ENCODE measurements around the gene CTNNAL1.

The CTNNAL1 gene

GRCh38 chr9:109017493-109017892, 4.2 kb upstream of the CTNNAL1 start:
- H3K27ac Mint-ChIP-seq: no peak overlapping the region
- DNase-seq (no peak), ATAC-seq (replicated peaks) (peak; percentile 56 to 62)
- H3K4me1 Mint-ChIP-seq: peaks cover 10 to 30% of the 10 kb centered on the region in 2 donors
- H3K36me3 Mint-ChIP-seq: peaks cover 10 to 17% of the 10 kb centered on the region in 2 donors
- no peak overlapping the region for H3K4me3 Mint-ChIP-seq
- H3K9me3 Mint-ChIP-seq: no peaks in the 10 kb centered on the region
- H3K27me3 Mint-ChIP-seq: no peaks in the 10 kb centered on the region

GRCh38 chr9:109017061-109017460, 3.8 kb upstream of the CTNNAL1 start:
- no peak for ATAC-seq (replicated peaks)
- Mint-ChIP-seq H3K4me3 (no peak overlapping the region), H3K27ac (no peak overlapping the region)

GRCh38 chr9:109016132-109016531, 2.8 kb upstream of the CTNNAL1 start:
- no peaks in the 10 kb centered on the region for H3K9me3 Mint-ChIP-seq
- ATAC-seq (replicated peaks) (no peak), DNase-seq (no peak)
- peaks cover 10 to 14% of the 10 kb centered on the region in 2 donors for H3K36me3 Mint-ChIP-seq
- H3K4me3 Mint-ChIP-seq: no peak overlapping the region
- H3K4me1 Mint-ChIP-seq: peaks cover 21 to 43% of the 10 kb centered on the region in 2 donors
- H3K27me3 Mint-ChIP-seq: peaks cover 2 to 4% of the 10 kb centered on the region in 2 donors
- no peak overlapping the region for H3K27ac Mint-ChIP-seq

More at GRCh38 chr9:109017061-109017460, 3.8 kb upstream of the CTNNAL1 start:
- Mint-ChIP-seq H3K4me1 (peaks cover 13 to 34% of the 10 kb centered on the region in 2 donors), H3K27me3 (no peaks in the 10 kb centered on the region), H3K9me3 (no peaks in the 10 kb centered on the region), H3K36me3 (peaks cover 10 to 14% of the 10 kb centered on the region in 2 donors)
- DNase-seq: no peak

GRCh38 chr9:109014608-109015280, 1.4 kb upstream of the CTNNAL1 start:
- no peak for ATAC-seq (replicated peaks)
- no peak for DNase-seq
- Mint-ChIP-seq H3K4me3 (no peak overlapping the region), H3K27me3 (peaks cover 7 to 8% of the 10 kb centered on the region in 2 donors), H3K9me3 (no peaks in the 10 kb centered on the region), H3K27ac (no peak overlapping the region), H3K36me3 (peaks cover 9 to 12% of the 10 kb centered on the region in 2 donors), H3K4me1 (peaks cover 25 to 49% of the 10 kb centered on the region in 2 donors)

- ATAC-seq (replicated peaks): no peak
These were observed 644 bp upstream of the CTNNAL1 start for GRCh38 chr9:109013679-109014607.

GRCh38 chr9:109012009-109012875, 1.1 kb downstream of the CTNNAL1 start:
- Mint-ChIP-seq H3K27me3 (peaks cover 8 to 12% of the 10 kb centered on the region in 2 donors), H3K27ac (peak overlapping the region; percentile 93), H3K4me1 (peaks cover 22 to 42% of the 10 kb centered on the region in 2 donors), H3K4me3 (peak overlapping the region; percentile 92 to 97), H3K9me3 (no peaks in the 10 kb centered on the region), H3K36me3 (no peaks in the 10 kb centered on the region)
- ATAC-seq (replicated peaks): peak; percentile 39 to 42
- DNase-seq: peak; percentile 26

More at GRCh38 chr9:109013679-109014607, 644 bp upstream of the CTNNAL1 start:
- Mint-ChIP-seq H3K27ac (no peak overlapping the region), H3K4me3 (peak overlapping the region; percentile 82 to 92), H3K27me3 (peaks cover 8 to 12% of the 10 kb centered on the region in 2 donors), H3K9me3 (no peaks in the 10 kb centered on the region), H3K4me1 (peaks cover 25 to 49% of the 10 kb centered on the region in 2 donors), H3K36me3 (peaks cover 1 to 4% of the 10 kb centered on the region in 2 donors)
- DNase-seq: no peak

- Mint-ChIP-seq H3K36me3 (no peaks in the 10 kb centered on the region), H3K4me3 (peak overlapping the region in 1 of 2 donors; percentile 11), H3K27ac (no peak overlapping the region), H3K4me1 (peaks cover 22 to 36% of the 10 kb centered on the region in 2 donors), H3K9me3 (no peaks in the 10 kb centered on the region), H3K27me3 (peaks cover 8 to 12% of the 10 kb centered on the region in 2 donors)
- DNase-seq (no peak), ATAC-seq (replicated peaks) (no peak)
These were observed 2.0 kb downstream of the CTNNAL1 start for GRCh38 chr9:109011231-109011671.

- Mint-ChIP-seq H3K27ac (no peak overlapping the region), H3K9me3 (no peaks in the 10 kb centered on the region), H3K36me3 (no peaks in the 10 kb centered on the region), H3K27me3 (peaks cover 8 to 12% of the 10 kb centered on the region in 2 donors), H3K4me3 (peak overlapping the region in 1 of 2 donors; percentile 11), H3K4me1 (peaks cover 18 to 31% of the 10 kb centered on the region in 2 donors)
- ATAC-seq (replicated peaks) (peak in 1 of 2 donors; percentile 13), DNase-seq (no peak)
These were observed 2.6 kb downstream of the CTNNAL1 start for GRCh38 chr9:109010746-109011145.

- no peak for ATAC-seq (replicated peaks)
- peaks cover under 1 to 2% of the 10 kb centered on the region in 2 donors for H3K4me1 Mint-ChIP-seq
- H3K27me3 Mint-ChIP-seq: peaks cover under 1 to 7% of the 10 kb centered on the region in 2 donors
- DNase-seq: no peak
- H3K36me3 Mint-ChIP-seq: peaks cover 5 to 15% of the 10 kb centered on the region in 2 donors
- H3K4me3 Mint-ChIP-seq: no peak overlapping the region
- peaks cover 8% of the 10 kb centered on the region in 2 donors for H3K9me3 Mint-ChIP-seq
- H3K27ac Mint-ChIP-seq: no peak overlapping the region
These were observed 7.6 kb downstream of the CTNNAL1 start for GRCh38 chr9:109005678-109006077.

GRCh38 chr9:109003116-109003515, 10.2 kb downstream of the CTNNAL1 start:
- H3K4me3 Mint-ChIP-seq: no peak overlapping the region
- no peaks in the 10 kb centered on the region for H3K4me1 Mint-ChIP-seq
- peaks cover 8 to 10% of the 10 kb centered on the region in 2 donors for H3K9me3 Mint-ChIP-seq
- ATAC-seq (replicated peaks) (no peak), DNase-seq (no peak)
- H3K27me3 Mint-ChIP-seq: peaks cover 0 to 5% of the 10 kb centered on the region in 2 donors
- peaks cover 5 to 15% of the 10 kb centered on the region in 2 donors for H3K36me3 Mint-ChIP-seq
- no peak overlapping the region for H3K27ac Mint-ChIP-seq

- H3K4me1 Mint-ChIP-seq: no peaks in the 10 kb centered on the region
These were observed 11.2 kb downstream of the CTNNAL1 start for GRCh38 chr9:109002141-109002540.

GRCh38 chr9:109001275-109001676, 12.0 kb downstream of the CTNNAL1 start:
- Mint-ChIP-seq H3K36me3 (peaks cover 5 to 15% of the 10 kb centered on the region in 2 donors), H3K4me1 (no peaks in the 10 kb centered on the region), H3K9me3 (peaks cover 8 to 10% of the 10 kb centered on the region in 2 donors), H3K27ac (no peak overlapping the region), H3K27me3 (peaks cover 0 to 5% of the 10 kb centered on the region in 2 donors), H3K4me3 (no peak overlapping the region)
- ATAC-seq (replicated peaks) (no peak), DNase-seq (no peak)

More at GRCh38 chr9:109002141-109002540, 11.2 kb downstream of the CTNNAL1 start:
- Mint-ChIP-seq H3K27ac (no peak overlapping the region), H3K4me3 (no peak overlapping the region), H3K36me3 (peaks cover 5 to 15% of the 10 kb centered on the region in 2 donors), H3K9me3 (peaks cover 8 to 10% of the 10 kb centered on the region in 2 donors), H3K27me3 (peaks cover 0 to 5% of the 10 kb centered on the region in 2 donors)
- DNase-seq (no peak), ATAC-seq (replicated peaks) (no peak)

GRCh38 chr9:108997112-108997511, 16.2 kb downstream of the CTNNAL1 start:
- H3K27me3 Mint-ChIP-seq: peaks cover 0 to 5% of the 10 kb centered on the region in 2 donors
- H3K4me3 Mint-ChIP-seq: no peak overlapping the region
- H3K36me3 Mint-ChIP-seq: peaks cover 1 to 3% of the 10 kb centered on the region in 2 donors
- DNase-seq: no peak
- peaks cover under 1 to 2% of the 10 kb centered on the region in 2 donors for H3K9me3 Mint-ChIP-seq
- peaks cover 0 to 2% of the 10 kb centered on the region in 2 donors for H3K4me1 Mint-ChIP-seq
- ATAC-seq (replicated peaks): no peak
- no peak overlapping the region for H3K27ac Mint-ChIP-seq

All from stimulated activated naive B cell treated with anti-CD40 and anti-IgM and Interleukin-4, amounts not matched to agents 10 μg/mL and 1 μg/mL and 100 μg/mL, for 72 hours (primary cell).